Neuronal stem cell (in vitro differentiated cells): ENCODE measurements around the gene SMC5.

Experiments used
- DNase-seq: peaks from one replicate; pipeline ENCODE4 v3.0.0-alpha.2; 2013; ENCODE audit warnings: low spot score
- H2AFZ ChIP-seq: one replicate; pipeline ENCODE4 v1.6.1; 2013; ENCODE audit warnings: mild to moderate bottlenecking, low read length, inconsistent platforms
- H2AK5ac ChIP-seq: 2 replicates; pipeline ENCODE4 v1.6.1; 2013; ENCODE audit warnings: low read depth, mild to moderate bottlenecking, inconsistent platforms, low read length, moderate library complexity, mixed read lengths
- H2BK120ac ChIP-seq: 2 replicates; pipeline ENCODE4 v1.6.1; 2013; ENCODE audit warnings: low read depth, mild to moderate bottlenecking, inconsistent platforms, low read length, moderate library complexity, mixed read lengths
- H2BK12ac ChIP-seq: one replicate; pipeline ENCODE4 v1.6.1; 2013; ENCODE audit warnings: low read length, inconsistent platforms
- H2BK15ac ChIP-seq: 2 replicates; pipeline ENCODE4 v1.6.1; 2013; ENCODE audit warnings: mild to moderate bottlenecking, low read length, inconsistent platforms, mixed read lengths
- H2BK5ac ChIP-seq: one replicate; pipeline ENCODE4 v1.6.1; 2013; ENCODE audit warnings: inconsistent platforms, mild to moderate bottlenecking, low read length, moderate library complexity
- H3K14ac ChIP-seq: one replicate; pipeline ENCODE4 v1.6.1; 2013; ENCODE audit warnings: low read length, inconsistent platforms
- H3K18ac ChIP-seq: 2 replicates; pipeline ENCODE4 v1.6.1; 2013; ENCODE audit warnings: low read length, inconsistent platforms
- H3K23ac ChIP-seq: 2 replicates; pipeline ENCODE4 v1.6.1; 2013; ENCODE audit warnings: low read depth, mild to moderate bottlenecking, mixed read lengths, low read length, inconsistent platforms; ENCODE audit not compliant: poor library complexity
- H3K27ac ChIP-seq: replicated peaks from 3 replicates; pipeline ENCODE4 v1.5.1; 2013; ENCODE audit warnings: low read length, inconsistent platforms
- H3K27me3 ChIP-seq, 3 experiments: 2 replicates each; pipeline ENCODE4 v1.6.1; 2013; ENCODE audit warnings: low read length in 3 of 3, mild to moderate bottlenecking in 2 of 3, inconsistent platforms in 1 of 3, low read depth in 1 of 3, mixed read lengths in 1 of 3, moderate library complexity in 1 of 3; ENCODE audit not compliant: control insufficient read depth in 3 of 3, insufficient read depth in 3 of 3
- H3K36me3 ChIP-seq, 2 donors: replicated peaks in 1 of 2; 2 replicates each; pipeline ENCODE4 v1.6.1; 2013; ENCODE audit warnings: low read length in 2 of 2; ENCODE audit not compliant: control insufficient read depth in 2 of 2, insufficient read depth in 2 of 2
- H3K4ac ChIP-seq: 2 replicates; pipeline ENCODE4 v1.6.1; 2013; ENCODE audit warnings: inconsistent platforms, mild to moderate bottlenecking, low read length, moderate library complexity
- H3K4me1 ChIP-seq, 2 donors: 1 replicate in 1 of 2; 2 replicates in 1 of 2; pipeline ENCODE4 v1.6.1; 2013; ENCODE audit warnings: low read length in 2 of 2, low read depth in 1 of 2; ENCODE audit not compliant: control insufficient read depth in 2 of 2, insufficient read depth in 1 of 2
- H3K4me2 ChIP-seq: one replicate; pipeline ENCODE4 v1.6.1; 2013; ENCODE audit warnings: mild to moderate bottlenecking, low read length, inconsistent platforms; ENCODE audit not compliant: insufficient read depth, poor library complexity, severe bottlenecking
- H3K4me3 ChIP-seq, 2 donors: 2 replicates each; pipeline ENCODE4 v1.5.1; 2013; ENCODE audit warnings: low read length in 2 of 2, mild to moderate bottlenecking in 2 of 2, inconsistent platforms in 1 of 2, moderate library complexity in 1 of 2
- H3K79me1 ChIP-seq: one replicate; pipeline ENCODE4 v1.6.1; 2013; ENCODE audit warnings: low read depth, mild to moderate bottlenecking, inconsistent platforms, low read length, moderate library complexity
- H3K9ac ChIP-seq: one replicate; pipeline ENCODE4 v1.6.1; 2013; ENCODE audit warnings: mild to moderate bottlenecking, low read depth, low read length, inconsistent platforms; ENCODE audit not compliant: poor library complexity
- H3K9me3 ChIP-seq, 2 donors: replicated peaks in 1 of 2; 2 replicates each; pipeline versions ENCODE3 to v1.6.1; 2013; ENCODE audit warnings: low read length in 2 of 2, mild to moderate bottlenecking in 2 of 2, inconsistent platforms in 1 of 2, low read depth in 1 of 2, mixed read lengths in 1 of 2, moderate library complexity in 1 of 2; ENCODE audit not compliant: control insufficient read depth in 2 of 2, insufficient read depth in 1 of 2
- H4K8ac ChIP-seq: one replicate; pipeline ENCODE4 v1.6.1; 2013; ENCODE audit warnings: low read depth, mild to moderate bottlenecking, inconsistent platforms, low read length, moderate library complexity
- H4K91ac ChIP-seq: one replicate; pipeline ENCODE4 v1.6.1; 2013; ENCODE audit warnings: low read length, low read depth, mild to moderate bottlenecking, inconsistent platforms; ENCODE audit not compliant: poor library complexity
- WGBS, 2 donors: extraction: QIAGEN DNeasy Blood & Tissue Kit; methylation state at CpG; one replicate each; pipeline ENCODE4 v1.1.7; 2013; ENCODE audit warnings: missing lambda C conversion rate in 2 of 2, mixed read lengths in 1 of 2; ENCODE audit not compliant: insufficient read length in 2 of 2, insufficient replicate concordance in 1 of 2; ENCODE audit errors: extremely low coverage in 2 of 2; 5-methylcytosine and 5-hydroxymethylcytosine counted together

SMC5 gene

DNA sequence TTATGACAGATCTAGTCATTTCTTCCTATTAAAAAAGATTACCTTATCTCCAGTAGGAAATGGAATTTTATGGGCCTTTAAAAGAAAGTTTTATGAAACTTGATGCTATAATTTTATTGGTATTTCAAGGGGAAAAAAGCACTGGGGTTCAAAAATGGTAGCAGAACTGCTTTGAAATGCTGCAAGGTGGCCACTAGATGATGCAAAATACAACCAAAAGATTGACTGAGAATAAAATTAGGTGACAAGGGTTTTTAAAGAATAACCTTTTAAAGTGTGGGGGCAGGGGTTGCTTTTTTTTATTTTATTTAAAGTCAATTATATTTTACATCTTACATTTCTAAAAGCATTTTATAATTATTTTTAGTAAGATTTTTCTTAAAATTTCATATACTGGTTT is 94.0 kb downstream of the SMC5 start:
- H3K9me3 ChIP-seq = no peaks in the 10 kb centered on the region
- no peak overlapping the region for H3K14ac ChIP-seq
- H2BK12ac ChIP-seq = no peak overlapping the region
- no peak overlapping the region for H3K23ac ChIP-seq
- H2AFZ ChIP-seq = no peak overlapping the region
- H3K4ac ChIP-seq = no peak overlapping the region
- no peak overlapping the region for H2BK5ac ChIP-seq
- no peak overlapping the region for H3K4me2 ChIP-seq
- H2BK120ac ChIP-seq = no peak overlapping the region
- H3K4me3 ChIP-seq = no peak overlapping the region
- no peaks in the 10 kb centered on the region for H3K27me3 ChIP-seq
- no peak overlapping the region for H3K9ac ChIP-seq
- H4K91ac ChIP-seq = no peak overlapping the region
- H3K18ac ChIP-seq = no peak overlapping the region
- H3K27ac ChIP-seq = no peak overlapping the region
- no peaks in the 10 kb centered on the region for H3K4me1 ChIP-seq
- H4K8ac ChIP-seq = no peak overlapping the region
- H2BK15ac ChIP-seq = no peak overlapping the region
- no peak overlapping the region for H2AK5ac ChIP-seq
- H3K79me1 ChIP-seq = no peaks in the 10 kb centered on the region
- no peak for DNase-seq
- H3K36me3 ChIP-seq = peaks cover 0 to 74% of the 10 kb centered on the region in 2 donors

DNA sequence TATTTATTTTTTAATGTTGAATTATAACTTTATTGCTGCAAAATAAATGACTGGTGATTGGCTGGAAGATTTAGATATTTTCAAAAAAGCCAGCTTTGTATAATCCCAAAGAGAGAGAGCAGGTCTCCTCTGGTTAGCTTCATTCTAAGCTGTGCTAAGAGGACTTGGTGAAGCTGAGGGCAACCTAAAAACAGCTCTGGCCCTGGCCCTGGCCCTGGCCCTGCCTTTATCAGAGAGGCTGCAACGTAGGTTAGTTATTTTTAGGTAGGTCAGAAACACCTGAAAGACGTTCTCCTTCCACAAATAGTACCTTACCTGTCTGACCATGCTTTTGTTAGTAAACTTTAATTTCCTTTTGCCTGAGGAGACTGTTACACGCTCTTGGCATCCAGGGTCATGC is 97.0 kb downstream of the SMC5 start:
- H3K18ac ChIP-seq = no peak overlapping the region
- H2BK12ac ChIP-seq = no peak overlapping the region
- no peak overlapping the region for H3K4me3 ChIP-seq
- H3K14ac ChIP-seq = no peak overlapping the region
- no peak overlapping the region for H4K91ac ChIP-seq
- no peak overlapping the region for H2BK5ac ChIP-seq
- no peak overlapping the region for H2AFZ ChIP-seq
- no peak overlapping the region for H3K4me2 ChIP-seq
- H4K8ac ChIP-seq = no peak overlapping the region
- no peaks in the 10 kb centered on the region for H3K9me3 ChIP-seq
- H3K4me1 ChIP-seq = no peaks in the 10 kb centered on the region
- no peak overlapping the region for H3K27ac ChIP-seq
- no peaks in the 10 kb centered on the region for H3K27me3 ChIP-seq
- DNase-seq = no peak
- H3K23ac ChIP-seq = no peak overlapping the region
- H3K9ac ChIP-seq = no peak overlapping the region
- H2BK15ac ChIP-seq = no peak overlapping the region
- peak overlapping the region; percentile 37 for H3K4ac ChIP-seq
- peaks cover 0 to 45% of the 10 kb centered on the region in 2 donors for H3K36me3 ChIP-seq
- H2BK120ac ChIP-seq = no peak overlapping the region
- no peak overlapping the region for H2AK5ac ChIP-seq
- no peaks in the 10 kb centered on the region for H3K79me1 ChIP-seq
- whole genome bisulfite sequencing, 2 donors = no CpG with 5 or more reads among the region's 3 CpGs

DNA sequence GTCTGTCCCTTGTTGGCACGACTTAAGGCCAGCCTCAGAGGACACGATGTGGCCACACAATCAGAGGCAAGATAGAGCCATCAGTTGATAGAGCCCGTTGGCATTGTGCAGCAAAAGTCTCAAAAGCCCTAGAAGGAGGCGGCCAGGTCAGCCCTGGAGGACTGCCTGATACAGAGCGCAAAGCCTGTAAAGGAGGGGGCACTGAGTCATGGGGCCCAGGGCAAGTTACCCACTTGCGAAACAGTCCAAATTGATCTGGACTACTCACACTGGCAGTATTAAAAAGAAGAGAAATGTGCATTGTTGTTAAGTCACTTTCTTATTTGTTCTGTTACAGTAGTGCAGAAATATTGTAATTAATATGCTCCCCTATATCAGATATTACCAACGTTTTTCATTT is 104.2 kb downstream of the SMC5 start:
- Histone ChIP-seq H2AK5ac (no peak overlapping the region), H2BK12ac (no peak overlapping the region), H3K4me1 (no peaks in the 10 kb centered on the region), H3K4me3 (no peak overlapping the region), H2BK5ac (no peak overlapping the region), H3K27me3 (no peaks in the 10 kb centered on the region), H3K9ac (no peak overlapping the region), H3K4ac (no peak overlapping the region), H3K4me2 (no peak overlapping the region), H3K36me3 (no peaks in the 10 kb centered on the region), H3K79me1 (no peaks in the 10 kb centered on the region), H2BK120ac (no peak overlapping the region), H3K9me3 (peaks cover 0 to 1% of the 10 kb centered on the region in 2 donors), H3K14ac (no peak overlapping the region), H3K18ac (no peak overlapping the region), H4K91ac (no peak overlapping the region), H2AFZ (no peak overlapping the region), H4K8ac (no peak overlapping the region), H3K23ac (no peak overlapping the region), H3K27ac (no peak overlapping the region), H2BK15ac (no peak overlapping the region)
- no CpG with 5 or more reads among the region's 7 CpGs for WGBS, 2 donors
- no peak for DNase-seq

DNA sequence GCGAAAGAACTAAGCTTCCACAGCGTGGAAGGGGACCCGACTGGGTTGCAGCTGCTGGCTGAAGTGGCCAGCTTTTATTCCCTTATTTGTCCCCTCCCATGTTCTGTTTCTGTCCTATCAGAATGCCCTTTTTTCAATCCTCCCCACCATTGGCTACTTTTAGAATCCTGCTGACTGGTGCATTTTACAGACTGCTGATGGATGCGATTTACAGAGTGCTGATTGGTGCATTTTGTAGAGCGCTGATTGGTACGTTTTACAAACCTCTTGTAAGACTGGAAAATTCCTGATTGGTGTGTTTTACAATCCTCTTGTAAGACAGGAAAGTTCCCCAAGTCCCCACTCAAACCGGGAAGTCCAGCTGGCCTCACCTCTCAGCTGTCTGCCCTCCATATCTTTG is 105.0 kb downstream of the SMC5 start:
- H3K4me1 ChIP-seq = no peaks in the 10 kb centered on the region
- H2AFZ ChIP-seq = no peak overlapping the region
- H2BK15ac ChIP-seq = no peak overlapping the region
- H3K14ac ChIP-seq = no peak overlapping the region
- H3K23ac ChIP-seq = no peak overlapping the region
- WGBS, 2 donors = no CpG with 5 or more reads among the region's 7 CpGs
- H3K4me2 ChIP-seq = no peak overlapping the region
- H3K79me1 ChIP-seq = no peaks in the 10 kb centered on the region
- H3K4me3 ChIP-seq = no peak overlapping the region
- H3K9me3 ChIP-seq = peaks cover 0 to 1% of the 10 kb centered on the region in 2 donors
- no peak overlapping the region for H3K9ac ChIP-seq
- H3K27ac ChIP-seq = no peak overlapping the region
- H4K91ac ChIP-seq = no peak overlapping the region
- H3K27me3 ChIP-seq = no peaks in the 10 kb centered on the region
- no peak overlapping the region for H3K18ac ChIP-seq
- no peak overlapping the region for H2BK120ac ChIP-seq
- H2BK5ac ChIP-seq = no peak overlapping the region
- H3K4ac ChIP-seq = no peak overlapping the region
- H2BK12ac ChIP-seq = no peak overlapping the region
- no peak overlapping the region for H4K8ac ChIP-seq
- DNase-seq = no peak
- H2AK5ac ChIP-seq = no peak overlapping the region
- H3K36me3 ChIP-seq = no peaks in the 10 kb centered on the region
